ENCODE results near the gene C1orf122. TPM values are rescaled to one million over a fixed set of nuclear protein-coding genes. Genes with fewer than 3 reads are reported as not detected.

C1orf122 gene
- total and polyA plus RNA-seq, 2 of the 13 experiments (the other 11 are each of a cell fraction or from before 2014, with no cell fraction given) = 18.7 to 40.6 TPM

DNA sequence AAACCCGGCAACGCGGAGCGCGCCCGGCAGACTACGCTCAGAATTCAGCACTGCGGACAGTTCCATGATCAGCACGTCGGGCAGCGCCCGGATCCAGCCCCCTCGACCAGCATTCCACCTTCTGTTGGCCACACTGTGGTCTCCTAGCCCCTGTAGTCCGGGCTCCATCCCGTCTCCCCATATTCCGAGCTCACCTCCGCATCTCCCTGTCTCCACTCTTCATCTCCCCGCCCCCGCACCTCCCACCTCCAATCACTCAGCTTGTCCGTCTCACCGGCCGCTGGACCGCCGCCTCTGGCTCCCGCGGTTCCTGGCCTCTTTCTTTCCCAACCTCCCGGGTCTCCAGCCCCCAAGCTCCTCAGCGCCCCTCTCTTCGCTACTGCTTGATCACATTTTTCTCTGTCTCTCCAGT is 43.2 kb upstream of the C1orf122 start (continued):
- TF ChIP-seq ZNF598 (CRISPR knock-in tag; IDR thresholded peaks at IDR 0.05; ENCODE audit: borderline replicate concordance) (peak; percentile 84; the same call in 1 of the 2 replicates), ZNF7 (CRISPR knock-in tag; IDR thresholded peaks at IDR 0.05) (peak; percentile 93), ZSCAN31 (CRISPR knock-in tag; IDR thresholded peaks at IDR 0.05; ENCODE audit: low read depth) (peak; percentile 97), RFX1 (IDR thresholded peaks at IDR 0.05) (no peak), ZNF777 (CRISPR knock-in tag; IDR thresholded peaks at IDR 0.05) (peak; percentile 94), TEAD3 (CRISPR knock-in tag; optimal IDR thresholded peaks at IDR 0.05; ENCODE audit: borderline replicate concordance) (peak; percentile 82)
- TF ChIP-seq, protein P1, sequence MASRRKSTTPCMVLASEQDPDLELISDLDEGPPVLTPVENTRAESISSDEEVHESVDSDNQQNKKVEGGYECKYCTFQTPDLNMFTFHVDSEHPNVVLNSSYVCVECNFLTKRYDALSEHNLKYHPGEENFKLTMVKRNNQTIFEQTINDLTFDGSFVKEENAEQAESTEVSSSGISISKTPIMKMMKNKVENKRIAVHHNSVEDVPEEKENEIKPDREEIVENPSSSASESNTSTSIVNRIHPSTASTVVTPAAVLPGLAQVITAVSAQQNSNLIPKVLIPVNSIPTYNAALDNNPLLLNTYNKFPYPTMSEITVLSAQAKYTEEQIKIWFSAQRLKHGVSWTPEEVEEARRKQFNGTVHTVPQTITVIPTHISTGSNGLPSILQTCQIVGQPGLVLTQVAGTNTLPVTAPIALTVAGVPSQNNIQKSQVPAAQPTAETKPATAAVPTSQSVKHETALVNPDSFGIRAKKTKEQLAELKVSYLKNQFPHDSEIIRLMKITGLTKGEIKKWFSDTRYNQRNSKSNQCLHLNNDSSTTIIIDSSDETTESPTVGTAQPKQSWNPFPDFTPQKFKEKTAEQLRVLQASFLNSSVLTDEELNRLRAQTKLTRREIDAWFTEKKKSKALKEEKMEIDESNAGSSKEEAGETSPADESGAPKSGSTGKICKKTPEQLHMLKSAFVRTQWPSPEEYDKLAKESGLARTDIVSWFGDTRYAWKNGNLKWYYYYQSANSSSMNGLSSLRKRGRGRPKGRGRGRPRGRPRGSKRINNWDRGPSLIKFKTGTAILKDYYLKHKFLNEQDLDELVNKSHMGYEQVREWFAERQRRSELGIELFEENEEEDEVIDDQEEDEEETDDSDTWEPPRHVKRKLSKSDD (CRISPR knock-in tag; IDR thresholded peaks at IDR 0.05; ENCODE audit: low read depth) = peak; percentile 97
- TF ChIP-seq, protein P2, sequence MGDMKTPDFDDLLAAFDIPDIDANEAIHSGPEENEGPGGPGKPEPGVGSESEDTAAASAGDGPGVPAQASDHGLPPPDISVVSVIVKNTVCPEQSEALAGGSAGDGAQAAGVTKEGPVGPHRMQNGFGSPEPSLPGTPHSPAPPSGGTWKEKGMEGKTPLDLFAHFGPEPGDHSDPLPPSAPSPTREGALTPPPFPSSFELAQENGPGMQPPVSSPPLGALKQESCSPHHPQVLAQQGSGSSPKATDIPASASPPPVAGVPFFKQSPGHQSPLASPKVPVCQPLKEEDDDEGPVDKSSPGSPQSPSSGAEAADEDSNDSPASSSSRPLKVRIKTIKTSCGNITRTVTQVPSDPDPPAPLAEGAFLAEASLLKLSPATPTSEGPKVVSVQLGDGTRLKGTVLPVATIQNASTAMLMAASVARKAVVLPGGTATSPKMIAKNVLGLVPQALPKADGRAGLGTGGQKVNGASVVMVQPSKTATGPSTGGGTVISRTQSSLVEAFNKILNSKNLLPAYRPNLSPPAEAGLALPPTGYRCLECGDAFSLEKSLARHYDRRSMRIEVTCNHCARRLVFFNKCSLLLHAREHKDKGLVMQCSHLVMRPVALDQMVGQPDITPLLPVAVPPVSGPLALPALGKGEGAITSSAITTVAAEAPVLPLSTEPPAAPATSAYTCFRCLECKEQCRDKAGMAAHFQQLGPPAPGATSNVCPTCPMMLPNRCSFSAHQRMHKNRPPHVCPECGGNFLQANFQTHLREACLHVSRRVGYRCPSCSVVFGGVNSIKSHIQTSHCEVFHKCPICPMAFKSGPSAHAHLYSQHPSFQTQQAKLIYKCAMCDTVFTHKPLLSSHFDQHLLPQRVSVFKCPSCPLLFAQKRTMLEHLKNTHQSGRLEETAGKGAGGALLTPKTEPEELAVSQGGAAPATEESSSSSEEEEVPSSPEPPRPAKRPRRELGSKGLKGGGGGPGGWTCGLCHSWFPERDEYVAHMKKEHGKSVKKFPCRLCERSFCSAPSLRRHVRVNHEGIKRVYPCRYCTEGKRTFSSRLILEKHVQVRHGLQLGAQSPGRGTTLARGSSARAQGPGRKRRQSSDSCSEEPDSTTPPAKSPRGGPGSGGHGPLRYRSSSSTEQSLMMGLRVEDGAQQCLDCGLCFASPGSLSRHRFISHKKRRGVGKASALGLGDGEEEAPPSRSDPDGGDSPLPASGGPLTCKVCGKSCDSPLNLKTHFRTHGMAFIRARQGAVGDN (CRISPR knock-in tag; IDR thresholded peaks at IDR 0.05) = peak; percentile 74
- TF ChIP-seq, protein P3, sequence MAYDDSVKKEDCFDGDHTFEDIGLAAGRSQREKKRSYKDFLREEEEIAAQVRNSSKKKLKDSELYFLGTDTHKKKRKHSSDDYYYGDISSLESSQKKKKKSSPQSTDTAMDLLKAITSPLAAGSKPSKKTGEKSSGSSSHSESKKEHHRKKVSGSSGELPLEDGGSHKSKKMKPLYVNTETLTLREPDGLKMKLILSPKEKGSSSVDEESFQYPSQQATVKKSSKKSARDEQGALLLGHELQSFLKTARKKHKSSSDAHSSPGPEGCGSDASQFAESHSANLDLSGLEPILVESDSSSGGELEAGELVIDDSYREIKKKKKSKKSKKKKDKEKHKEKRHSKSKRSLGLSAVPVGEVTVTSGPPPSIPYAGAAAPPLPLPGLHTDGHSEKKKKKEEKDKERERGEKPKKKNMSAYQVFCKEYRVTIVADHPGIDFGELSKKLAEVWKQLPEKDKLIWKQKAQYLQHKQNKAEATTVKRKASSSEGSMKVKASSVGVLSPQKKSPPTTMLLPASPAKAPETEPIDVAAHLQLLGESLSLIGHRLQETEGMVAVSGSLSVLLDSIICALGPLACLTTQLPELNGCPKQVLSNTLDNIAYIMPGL (CRISPR knock-in tag; IDR thresholded peaks at IDR 0.05; ENCODE audit: borderline replicate concordance in 1 of 2, low read depth in 1 of 2) = peak in 1 of 2 experiments; percentile 80; a peak in 2 of 4 replicates
- TF ChIP-seq, protein P4, sequence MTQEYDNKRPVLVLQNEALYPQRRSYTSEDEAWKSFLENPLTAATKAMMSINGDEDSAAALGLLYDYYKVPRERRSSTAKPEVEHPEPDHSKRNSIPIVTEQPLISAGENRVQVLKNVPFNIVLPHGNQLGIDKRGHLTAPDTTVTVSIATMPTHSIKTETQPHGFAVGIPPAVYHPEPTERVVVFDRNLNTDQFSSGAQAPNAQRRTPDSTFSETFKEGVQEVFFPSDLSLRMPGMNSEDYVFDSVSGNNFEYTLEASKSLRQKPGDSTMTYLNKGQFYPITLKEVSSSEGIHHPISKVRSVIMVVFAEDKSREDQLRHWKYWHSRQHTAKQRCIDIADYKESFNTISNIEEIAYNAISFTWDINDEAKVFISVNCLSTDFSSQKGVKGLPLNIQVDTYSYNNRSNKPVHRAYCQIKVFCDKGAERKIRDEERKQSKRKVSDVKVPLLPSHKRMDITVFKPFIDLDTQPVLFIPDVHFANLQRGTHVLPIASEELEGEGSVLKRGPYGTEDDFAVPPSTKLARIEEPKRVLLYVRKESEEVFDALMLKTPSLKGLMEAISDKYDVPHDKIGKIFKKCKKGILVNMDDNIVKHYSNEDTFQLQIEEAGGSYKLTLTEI (CRISPR knock-in tag; conservative IDR thresholded peaks at IDR 0.05) = no peak
- TF ChIP-seq, protein P5, sequence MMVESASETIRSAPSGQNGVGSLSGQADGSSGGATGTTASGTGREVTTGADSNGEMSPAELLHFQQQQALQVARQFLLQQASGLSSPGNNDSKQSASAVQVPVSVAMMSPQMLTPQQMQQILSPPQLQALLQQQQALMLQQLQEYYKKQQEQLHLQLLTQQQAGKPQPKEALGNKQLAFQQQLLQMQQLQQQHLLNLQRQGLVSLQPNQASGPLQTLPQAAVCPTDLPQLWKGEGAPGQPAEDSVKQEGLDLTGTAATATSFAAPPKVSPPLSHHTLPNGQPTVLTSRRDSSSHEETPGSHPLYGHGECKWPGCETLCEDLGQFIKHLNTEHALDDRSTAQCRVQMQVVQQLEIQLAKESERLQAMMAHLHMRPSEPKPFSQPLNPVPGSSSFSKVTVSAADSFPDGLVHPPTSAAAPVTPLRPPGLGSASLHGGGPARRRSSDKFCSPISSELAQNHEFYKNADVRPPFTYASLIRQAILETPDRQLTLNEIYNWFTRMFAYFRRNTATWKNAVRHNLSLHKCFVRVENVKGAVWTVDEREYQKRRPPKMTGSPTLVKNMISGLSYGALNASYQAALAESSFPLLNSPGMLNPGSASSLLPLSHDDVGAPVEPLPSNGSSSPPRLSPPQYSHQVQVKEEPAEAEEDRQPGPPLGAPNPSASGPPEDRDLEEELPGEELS (CRISPR knock-in tag; IDR thresholded peaks at IDR 0.05) = peak; percentile 78
